PC-3 (cell line): ENCODE results near the gene TBXA2R. TPM values are rescaled to one million over a fixed set of nuclear protein-coding genes. Genes with fewer than 3 reads are reported as not detected.

ENCODE experiments used
- ATAC-seq: fragments of 200-7000 bp; cut with Tn5 transposase; 2 replicates; pipeline ENCODE4 v1.9.1; 2020; ENCODE audit warnings: mild to moderate bottlenecking, moderate library complexity
- BruUV-seq: library from RNA; stranded (reverse); fragments of 400-500 nt; replicated peaks from 2 replicates; lab custom pipeline; 2021; lab: Mats Ljungman, UMichigan
- CTCF ChIA-PET: fragments of 300-600 bp; sonication (Branson Sonifier 250); formaldehyde crosslinking; loops from one replicate; lab custom pipeline; 2022; ENCODE audit warnings: antibody characterized with exemption; lab: Charles Lee
- POLR2A ChIA-PET: fragments of 300-600 bp; sonication (Branson Sonifier 250); formaldehyde crosslinking; loops from one replicate; lab custom pipeline; 2022; ENCODE audit warnings: antibody characterized with exemption; ENCODE audit not compliant: unreplicated experiment; lab: Charles Lee
- DNase-seq: peaks from one replicate; pipeline ENCODE4 v3.0.0-alpha.2; 2015
- H2AFZ ChIP-seq: fragments of 300-600 bp; sonication (generic); 2 replicates; pipeline ENCODE4 v1.6.0; 2016; ENCODE audit warnings: antibody characterized with exemption, low read length
- H3F3A ChIP-seq: fragments of 300-600 bp; sonication (generic); one replicate; pipeline ENCODE4 v1.6.0; 2017; ENCODE audit warnings: antibody characterized with exemption, low read length, control low read depth, mild to moderate bottlenecking; ENCODE audit not compliant: unreplicated experiment
- H3K27ac ChIP-seq: fragments of 300-600 bp; sonication (generic); 2 replicates; pipeline ENCODE4 v1.5.1; 2016; ENCODE audit warnings: mild to moderate bottlenecking, low read length
- H3K27me3 ChIP-seq: fragments of 300-600 bp; sonication (generic); 2 replicates; pipeline ENCODE4 v1.6.1; 2016; ENCODE audit warnings: low read length, mixed read lengths
- H3K36me3 ChIP-seq: fragments of 300-600 bp; sonication (generic); 2 replicates; pipeline ENCODE4 v1.6.1; 2016; ENCODE audit warnings: low read depth, mixed run types, low read length, mixed read lengths
- H3K4me1 ChIP-seq: fragments of 300-600 bp; sonication (generic); 2 replicates; pipeline ENCODE4 v1.5.1; 2016; ENCODE audit warnings: low read length; ENCODE audit not compliant: insufficient read depth
- H3K4me2 ChIP-seq: fragments of 300-600 bp; sonication (generic); 2 replicates; pipeline ENCODE4 v1.6.0; 2016; ENCODE audit warnings: low read length
- H3K4me3 ChIP-seq: fragments of 300-600 bp; sonication (generic); 2 replicates; pipeline ENCODE4 v1.5.1; 2016; ENCODE audit warnings: mild to moderate bottlenecking, low read length, mixed read lengths
- H3K79me2 ChIP-seq: fragments of 300-600 bp; sonication (generic); 2 replicates; pipeline ENCODE4 v1.6.1; 2017; ENCODE audit warnings: low read length, mixed read lengths
- H3K9ac ChIP-seq: fragments of 300-600 bp; sonication (generic); 2 replicates; pipeline ENCODE4 v1.6.0; 2016; ENCODE audit warnings: mild to moderate bottlenecking, low read length
- H3K9me2 ChIP-seq: fragments of 300-600 bp; sonication (generic); replicated peaks from 2 replicates; pipeline ENCODE4 v1.6.1; 2016; ENCODE audit warnings: mixed run types, low read length, mixed read lengths
- H3K9me3 ChIP-seq: fragments of 300-600 bp; sonication (generic); 2 replicates; pipeline ENCODE4 v1.6.1; 2016; ENCODE audit warnings: low read length, mixed read lengths
- H4K20me1 ChIP-seq: fragments of 300-600 bp; sonication (generic); 2 replicates; pipeline ENCODE4 v1.6.1; 2016; ENCODE audit warnings: low read length, mixed read lengths
- EZH2 ChIP-seq: fragments of 300-600 bp; sonication (generic); IDR thresholded peaks from one replicate; pipeline ENCODE4 v1.6.1; 2017; ENCODE audit warnings: antibody characterized with exemption, mild to moderate bottlenecking, low read length; ENCODE audit not compliant: unreplicated experiment
- EZH2phosphoT487 ChIP-seq: fragments of 300-600 bp; sonication (generic); IDR thresholded peaks from 2 replicates; pipeline ENCODE4 v1.6.1; 2018; ENCODE audit warnings: mild to moderate bottlenecking, antibody characterized with exemption, low read length, borderline replicate concordance
- intact Hi-C: fragments of 100-400 bp; cut with micrococcal nuclease; formaldehyde crosslinking; loops from 2 replicates; pipeline ENCODE4 v1.9.0; 2023
- total RNA-seq: library from RNA; depleted of rRNA; stranded (reverse); fragments of >200 nt; gene quantifications from 2 replicates; pipeline ENCODE4 v1.2.3, GENCODE V29; 2014
- TF ChIP-seq, protein P1 (sequence below): fragments of 300-600 bp; sonication (generic); conservative IDR thresholded peaks from 2 replicates; pipeline ENCODE4 v1.5.1; 2017; ENCODE audit warnings: antibody characterized with exemption, low read depth, mild to moderate bottlenecking, low read length

Gene TBXA2R
- total RNA-seq, 1 experiment from 2014 or later = 0.77 TPM

DNA sequence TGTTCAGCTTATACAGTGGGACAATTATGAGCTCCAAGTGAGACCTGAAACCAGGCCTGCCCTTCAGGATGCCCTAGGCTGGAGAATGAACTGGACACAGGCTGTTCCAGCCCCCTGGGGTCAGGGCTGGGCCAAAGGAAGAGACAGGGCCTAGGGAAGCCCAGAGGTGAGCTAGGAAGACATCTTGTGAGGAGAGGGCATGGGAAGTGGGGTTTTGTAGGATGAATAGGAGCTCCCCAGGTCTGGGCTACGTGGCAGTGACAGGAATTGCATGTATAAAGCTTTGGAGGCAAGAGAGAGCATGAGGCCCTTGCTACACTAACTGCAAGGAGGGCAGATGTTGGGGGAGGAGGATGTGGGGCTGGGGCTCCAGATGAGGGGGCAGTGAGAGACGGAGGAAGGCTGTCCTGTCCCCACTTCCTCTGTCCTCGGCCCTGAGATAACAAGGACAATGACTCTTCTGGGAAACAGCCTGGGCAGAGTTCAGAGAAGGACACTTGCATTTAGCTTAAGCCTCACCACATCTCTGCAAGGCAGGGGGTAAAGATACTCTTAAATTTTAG, 1.5 kb upstream of the TBXA2R start:
- H3K79me2 ChIP-seq = no peaks in the 10 kb centered on the region
- H3K9ac ChIP-seq = no peak overlapping the region
- H3F3A ChIP-seq = no peaks in the 10 kb centered on the region
- ATAC-seq (no peak), DNase-seq (no peak)
- intact Hi-C loops = no loop called here
- peak overlapping the region; percentile 88 for H3K4me2 ChIP-seq
- peak overlapping the region; percentile 66; the same call in 1 of the 2 replicates for H3K4me3 ChIP-seq
- peaks cover 16% of the 10 kb centered on the region; the same call in 1 of the 2 replicates for H3K4me1 ChIP-seq
- POLR2A ChIA-PET = no interaction called here
- TF ChIP-seq EZH2 (no peak), EZH2phosphoT487 (no peak)
- TF ChIP-seq, protein P1, sequence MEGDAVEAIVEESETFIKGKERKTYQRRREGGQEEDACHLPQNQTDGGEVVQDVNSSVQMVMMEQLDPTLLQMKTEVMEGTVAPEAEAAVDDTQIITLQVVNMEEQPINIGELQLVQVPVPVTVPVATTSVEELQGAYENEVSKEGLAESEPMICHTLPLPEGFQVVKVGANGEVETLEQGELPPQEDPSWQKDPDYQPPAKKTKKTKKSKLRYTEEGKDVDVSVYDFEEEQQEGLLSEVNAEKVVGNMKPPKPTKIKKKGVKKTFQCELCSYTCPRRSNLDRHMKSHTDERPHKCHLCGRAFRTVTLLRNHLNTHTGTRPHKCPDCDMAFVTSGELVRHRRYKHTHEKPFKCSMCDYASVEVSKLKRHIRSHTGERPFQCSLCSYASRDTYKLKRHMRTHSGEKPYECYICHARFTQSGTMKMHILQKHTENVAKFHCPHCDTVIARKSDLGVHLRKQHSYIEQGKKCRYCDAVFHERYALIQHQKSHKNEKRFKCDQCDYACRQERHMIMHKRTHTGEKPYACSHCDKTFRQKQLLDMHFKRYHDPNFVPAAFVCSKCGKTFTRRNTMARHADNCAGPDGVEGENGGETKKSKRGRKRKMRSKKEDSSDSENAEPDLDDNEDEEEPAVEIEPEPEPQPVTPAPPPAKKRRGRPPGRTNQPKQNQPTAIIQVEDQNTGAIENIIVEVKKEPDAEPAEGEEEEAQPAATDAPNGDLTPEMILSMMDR = no peak
- H3K36me3 ChIP-seq = no peaks in the 10 kb centered on the region
- H2AFZ ChIP-seq = peak overlapping the region; percentile 69; the same call in 1 of the 2 replicates
- H4K20me1 ChIP-seq = no peaks in the 10 kb centered on the region
- CTCF ChIA-PET = interaction anchor here (0.5 kb wide), 1 partner anchor 99 kb away, joined by 6 read pairs; no protein-coding TSS in a partner anchor
- H3K27ac ChIP-seq = no peak overlapping the region
- no TSS peak for BruUV-seq
- H3K9me2 ChIP-seq = no peaks in the 10 kb centered on the region
- no peaks in the 10 kb centered on the region for H3K9me3 ChIP-seq
- no peaks in the 10 kb centered on the region for H3K27me3 ChIP-seq

DNA sequence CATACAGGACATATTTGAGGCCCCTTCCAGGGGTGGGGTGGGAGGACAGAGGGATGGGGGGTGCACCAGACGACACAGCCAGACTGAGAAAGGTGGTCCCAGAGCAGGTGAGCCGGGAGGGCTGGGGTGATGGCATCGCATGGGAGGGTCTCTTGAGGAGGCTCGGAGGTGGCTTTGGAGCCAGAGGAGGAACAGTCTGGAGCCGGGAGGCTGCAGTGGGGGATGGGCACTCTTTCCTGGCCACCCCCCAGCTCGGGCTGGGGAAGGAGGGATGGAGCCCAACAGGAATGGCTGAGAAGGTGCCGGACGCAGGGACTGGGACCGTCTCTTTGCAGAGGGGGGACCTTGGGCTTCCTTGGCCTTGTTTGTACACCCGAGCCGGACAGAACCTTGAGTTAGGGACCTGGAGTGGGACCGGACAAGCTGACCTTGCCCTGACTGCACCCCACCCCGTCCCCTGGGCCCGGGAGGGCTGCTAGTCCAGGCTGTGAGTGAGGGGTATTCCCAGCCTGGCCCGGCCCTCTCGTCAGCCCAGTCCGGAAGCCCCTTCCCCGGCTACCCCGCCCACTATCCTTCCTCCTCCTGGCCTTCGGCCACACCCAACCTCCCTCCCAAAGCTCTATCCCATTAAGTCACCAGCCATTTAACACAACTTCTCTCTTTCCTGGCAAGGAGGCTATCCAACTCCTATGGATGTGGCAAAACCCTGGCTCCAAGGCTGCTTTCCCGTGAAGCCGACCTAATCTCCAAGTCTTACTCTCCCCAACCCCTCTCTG, 816 bp upstream of the TBXA2R start:
- CTCF ChIA-PET = interaction anchor here (0.5 to 0.6 kb wide), 2 partner anchors 100 to 280 kb away, joined by 3 to 6 read pairs; no protein-coding TSS in a partner anchor
- H3F3A ChIP-seq = no peaks in the 10 kb centered on the region
- no peaks in the 10 kb centered on the region for H3K27me3 ChIP-seq
- H3K4me2 ChIP-seq = peak overlapping the region; percentile 88
- H3K4me3 ChIP-seq = peak overlapping the region; percentile 66
- DNase-seq = peak; percentile 46
- BruUV-seq = no TSS peak
- H3K27ac ChIP-seq = no peak overlapping the region
- H3K9me3 ChIP-seq = no peaks in the 10 kb centered on the region
- no peaks in the 10 kb centered on the region for H4K20me1 ChIP-seq
- peak; percentile 29 for ATAC-seq
- H3K4me1 ChIP-seq = peaks cover 16% of the 10 kb centered on the region; the same call in 1 of the 2 replicates
- H2AFZ ChIP-seq = peak overlapping the region; percentile 69
- H3K36me3 ChIP-seq = no peaks in the 10 kb centered on the region
- H3K9me2 ChIP-seq = no peaks in the 10 kb centered on the region
- POLR2A ChIA-PET = no interaction called here
- peak overlapping the region; percentile 61; the same call in 1 of the 2 replicates for H3K9ac ChIP-seq
- intact Hi-C loops = no loop called here
- H3K79me2 ChIP-seq = no peaks in the 10 kb centered on the region
- TF ChIP-seq EZH2phosphoT487 = no peak
- no peak for TF ChIP-seq EZH2
- TF ChIP-seq, protein P1 = no peak
